Posterior vena cava (tissue), 2 donors: Measurements from ENCODE around the gene DGKB. TPM values are rescaled to one million over a fixed set of nuclear protein-coding genes. Genes with fewer than 3 reads are reported as not detected.
A peak's percentile ranks its signal among the peaks of the same experiment; 100 is the strongest.
"Not testable (repeated sequence)": the region's sequence is repeated elsewhere in the genome, so short reads cannot be mapped to it uniquely, and the experiment has no call there.

Experiments
- DNase-seq: peaks from one replicate; pipeline ENCODE4 v3.0.0-alpha.2; 2020; ENCODE audit warnings: low spot score
- intact Hi-C, 2 donors: fragments of 100-400 bp; cut with DNase I; formaldehyde crosslinking; loops; one replicate each; pipeline versions ENCODE4 v1.14.1 to v1.14.2; 2022 to 2023
- total RNA-seq, 2 donors: library from RNA; stranded (reverse); fragmentation: NEBNext Ultra II Directional; extraction: Animal tissue kit (Norgen Biotek cat#: 25700); gene quantifications; one replicate each; pipeline ENCODE4 v1.2.1, GENCODE V29; 2021
- donor health status: DM: yes; HTN: yes; CAD: no.
- donor health status: DM: yes; HTN: yes; CAD: no.

Gene DGKB
- total RNA-seq, 2 donors from 2014 or later: 0.32 to 1.5 TPM

GRCh38 chr7:14521183-14521582 is 381.4 kb downstream of the DGKB start:
- intact Hi-C loops: no loop called here
- no peak for DNase-seq

DNA sequence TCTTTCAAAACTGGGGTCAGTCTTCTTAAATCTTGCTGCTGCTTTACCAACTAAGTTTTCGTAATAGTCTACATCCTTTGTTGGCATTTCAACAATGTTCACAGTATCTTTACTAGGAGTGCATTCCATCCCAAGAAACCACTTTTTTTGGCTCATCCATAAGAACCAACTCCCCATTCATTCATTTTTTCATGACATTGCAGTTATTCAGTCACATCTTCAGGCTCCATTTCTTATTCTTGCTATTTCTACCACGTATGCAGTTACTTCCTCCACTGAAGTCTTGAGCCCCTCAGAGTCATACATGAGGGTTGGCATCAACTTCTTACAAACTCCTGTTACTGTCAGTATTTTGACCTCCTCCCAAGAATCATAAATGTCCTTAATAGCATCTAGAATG is 392.3 kb downstream of the DGKB start:
- intact Hi-C loops: no loop called here
- no peak for DNase-seq

- DNase-seq: no peak
- intact Hi-C loops: no loop called here
Measured at GRCh38 chr7:14507617-14508016, 394.9 kb downstream of the DGKB start.

GRCh38 chr7:14505906-14506305 is 396.6 kb downstream of the DGKB start:
- intact Hi-C loops: no loop called here

GRCh38 chr7:14504134-14504533 is 398.4 kb downstream of the DGKB start:
- intact Hi-C loops: no loop called here

More at GRCh38 chr7:14505906-14506305, 396.6 kb downstream of the DGKB start:
- no peak for DNase-seq

DNA sequence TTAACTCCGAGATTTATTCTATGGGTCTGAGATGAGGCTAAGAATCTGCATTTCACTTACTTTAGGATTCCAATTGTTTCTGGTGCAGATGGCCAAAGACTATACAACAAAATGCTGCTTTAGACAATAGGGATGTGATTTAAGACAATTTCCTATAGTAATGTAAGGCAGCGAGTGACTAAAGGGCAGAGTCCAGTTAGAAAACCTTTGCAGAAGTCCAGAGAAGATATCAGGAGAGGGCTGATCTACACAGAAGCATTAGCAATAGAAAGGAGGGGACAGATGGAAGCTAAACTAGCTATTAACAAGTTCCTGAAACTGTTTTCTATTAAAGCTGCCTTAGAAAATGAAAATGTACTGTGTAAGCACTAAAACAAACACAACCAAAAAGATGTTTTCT is 398.9 kb downstream of the DGKB start:
- no peak for DNase-seq
- intact Hi-C loops: no loop called here

More at GRCh38 chr7:14504134-14504533, 398.4 kb downstream of the DGKB start:
- no peak for DNase-seq

DNA sequence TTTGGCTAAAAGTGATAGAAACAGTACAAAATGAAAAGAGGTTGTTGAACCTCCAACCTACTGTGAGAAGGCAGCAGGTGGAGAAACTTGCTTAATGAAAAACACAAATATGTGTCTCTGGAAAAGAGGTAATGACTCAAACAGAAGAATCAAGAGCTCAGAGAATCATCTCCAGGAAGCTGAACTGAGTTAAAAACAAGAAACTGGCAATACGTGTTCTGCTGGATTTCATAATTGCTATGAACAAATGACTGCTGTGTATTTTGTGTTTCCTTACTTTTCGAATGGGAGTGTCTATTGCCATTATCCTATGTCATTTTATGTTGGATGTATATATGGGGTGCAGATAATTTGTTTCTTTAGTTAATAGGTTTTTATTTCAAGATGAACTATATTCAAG is 401.1 kb downstream of the DGKB start:
- DNase-seq: no peak
- intact Hi-C loops: no loop called here

GRCh38 chr7:14497390-14497789 is 405.2 kb downstream of the DGKB start:
- intact Hi-C loops: no loop called here
- DNase-seq: no peak

- intact Hi-C loops: no loop called here
- DNase-seq: no peak
Measured at GRCh38 chr7:14495633-14496032, 406.9 kb downstream of the DGKB start.

DNA sequence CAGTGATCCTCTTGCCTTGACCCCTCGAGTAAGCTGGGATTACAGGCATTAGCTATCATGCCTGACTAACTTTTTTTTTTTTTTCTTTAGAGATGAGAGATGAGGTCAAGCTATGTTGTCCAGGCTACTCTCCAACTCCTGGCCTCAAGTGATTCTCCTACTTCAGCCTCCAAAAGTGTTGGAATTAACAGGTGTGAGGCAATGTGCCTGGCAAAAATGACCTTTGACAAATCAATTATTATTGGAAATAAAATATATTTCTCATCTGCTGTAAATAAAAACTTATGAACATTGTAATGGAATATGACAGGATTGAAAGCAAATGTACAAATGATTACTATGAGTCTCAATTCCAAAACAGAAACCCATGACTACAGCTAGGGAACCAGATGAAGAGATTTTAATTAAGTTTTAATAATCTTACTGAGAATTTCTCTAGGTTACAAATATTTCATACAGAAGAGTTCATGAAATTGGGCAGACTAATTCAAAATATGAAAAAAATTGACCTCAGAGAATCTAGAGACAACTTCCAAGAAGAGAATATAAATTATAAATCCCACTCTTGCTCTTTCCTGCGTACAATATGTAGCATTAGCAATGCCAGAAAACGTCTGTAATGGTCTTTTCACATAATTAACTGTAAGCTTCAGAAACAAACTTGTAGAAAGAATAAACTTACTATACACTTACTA is 414.7 kb downstream of the DGKB start:
- DNase-seq: no peak
- intact Hi-C loops: no loop called here

GRCh38 chr7:14483663-14484062 is 418.9 kb downstream of the DGKB start:
- DNase-seq: no peak

DNA sequence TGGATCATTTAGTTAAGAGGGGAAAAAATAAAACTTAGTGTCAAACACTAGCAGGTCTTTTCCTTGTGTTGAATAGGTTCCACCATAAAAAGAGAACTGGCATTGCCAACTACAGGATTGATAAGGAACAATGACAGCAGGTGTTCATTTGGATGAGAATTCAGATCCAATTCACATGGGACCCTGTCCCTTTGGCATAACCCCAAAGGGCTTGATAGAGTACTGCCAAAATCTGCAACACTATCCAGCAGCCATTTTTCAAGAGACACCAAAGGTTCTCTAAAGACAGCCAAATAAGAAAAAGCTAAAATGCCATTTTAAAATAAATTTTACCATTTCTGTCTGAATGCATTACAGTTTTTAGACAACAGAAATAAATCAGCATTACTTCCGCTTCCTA is 422.3 kb downstream of the DGKB start:
- no peak for DNase-seq
- intact Hi-C loops: no loop called here

More at GRCh38 chr7:14483663-14484062, 418.9 kb downstream of the DGKB start:
- intact Hi-C loops: no loop called here

DNA sequence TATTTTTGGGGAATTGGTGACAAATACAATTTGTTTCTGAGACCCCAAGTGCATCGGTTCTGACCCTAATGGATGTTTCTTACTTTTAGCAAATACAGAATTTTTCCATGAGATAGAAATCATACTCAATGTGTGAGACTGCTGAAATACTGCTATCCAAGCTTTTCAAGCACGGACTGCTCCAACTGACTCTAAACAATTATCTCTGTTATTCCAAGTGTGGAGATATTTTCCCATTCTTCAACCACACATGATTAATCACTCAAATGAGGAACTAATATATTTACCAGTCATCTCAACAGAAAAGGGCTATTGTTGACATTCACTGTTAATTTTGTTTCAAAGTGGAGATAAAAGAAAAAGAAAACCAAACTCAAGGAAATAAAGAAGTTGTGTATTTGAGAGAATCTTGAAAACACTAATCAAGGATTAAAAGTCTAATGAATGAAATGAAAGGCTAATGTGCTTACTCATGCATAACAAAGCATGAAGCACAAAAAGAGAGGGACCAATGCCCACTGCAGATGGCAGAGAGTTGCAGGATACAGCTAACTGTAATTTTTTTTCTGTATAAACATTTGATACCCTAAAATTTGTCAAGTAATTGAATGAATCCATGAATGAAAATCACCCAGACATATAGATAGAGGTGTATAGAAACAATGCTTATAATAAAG is 423.6 kb downstream of the DGKB start:
- intact Hi-C loops: no loop called here
- no peak for DNase-seq

DNA sequence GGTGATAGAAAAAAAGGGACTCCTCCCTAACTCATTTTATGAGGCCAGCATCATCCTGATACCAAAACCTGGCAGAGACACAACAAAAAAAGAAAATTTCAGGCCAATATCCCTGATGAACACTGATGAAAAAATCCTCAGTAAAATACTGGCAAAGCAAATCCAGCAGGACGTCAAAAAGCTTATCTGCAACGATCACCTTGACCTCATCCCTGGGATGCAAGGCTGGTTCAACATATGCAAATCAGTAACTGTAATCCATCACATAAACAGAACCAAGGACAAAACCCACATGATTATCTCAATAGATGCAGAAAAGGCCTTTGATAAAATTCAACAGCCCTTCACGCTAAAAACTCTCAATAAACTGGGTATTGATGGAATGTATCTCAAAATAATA is 440.8 kb downstream of the DGKB start:
- DNase-seq, intact Hi-C loops: not testable (repeated sequence)

- intact Hi-C loops, DNase-seq: not testable (repeated sequence)
Measured at GRCh38 chr7:14458846-14459245, 443.7 kb downstream of the DGKB start.

GRCh38 chr7:14457568-14458453 is 444.7 kb downstream of the DGKB start:
- intact Hi-C loops: no loop called here

GRCh38 chr7:14449291-14449690 is 453.3 kb downstream of the DGKB start:
- intact Hi-C loops: no loop called here
- no peak for DNase-seq

More at GRCh38 chr7:14457568-14458453, 444.7 kb downstream of the DGKB start:
- peak; percentile 83 for DNase-seq

DNA sequence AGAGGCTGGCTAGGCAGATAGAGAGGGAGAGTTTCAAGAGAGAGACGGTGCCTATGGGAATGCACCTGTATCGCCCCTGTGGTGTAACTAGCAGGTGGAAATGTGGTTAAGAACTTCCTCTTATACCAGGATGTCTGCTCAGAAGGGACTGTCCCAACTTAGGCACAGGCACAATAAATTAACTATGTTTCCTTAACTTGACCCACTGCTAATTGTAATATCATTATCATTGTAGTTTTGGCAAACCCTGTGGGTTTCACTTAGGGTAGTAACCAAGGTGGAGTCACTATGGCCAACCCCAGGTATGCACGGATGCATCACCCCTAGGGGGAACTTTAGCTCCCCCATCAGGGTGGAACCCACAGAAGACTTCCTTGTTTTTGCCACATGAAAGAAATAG is 455.7 kb downstream of the DGKB start:
- intact Hi-C loops: no loop called here
- no peak for DNase-seq

GRCh38 chr7:14446219-14446618 is 456.3 kb downstream of the DGKB start:
- DNase-seq: no peak
- intact Hi-C loops: no loop called here

GRCh38 chr7:14438366-14438765 is 464.2 kb downstream of the DGKB start:
- intact Hi-C loops: no loop called here
- DNase-seq: no peak
